SK-N-SH (cell line): Measurements from ENCODE around the gene CEP170. TPM values are rescaled to one million over a fixed set of nuclear protein-coding genes. Genes with fewer than 3 reads are reported as not detected.
A peak's percentile ranks its signal among the peaks of the same experiment; 100 is the strongest.

ENCODE experiments used
- CTCF ChIA-PET: fragments of 300-600, 350-600 bp; formaldehyde crosslinking; extraction: SDS; loops from one replicate; lab custom pipeline; 2021; lab: Yijun Ruan, JAX
- POLR2A ChIA-PET: fragments of 350-600 bp; sonication (Branson Sonifier 250); formaldehyde crosslinking; extraction: SDS; loops from one replicate; lab custom pipeline; 2020; ENCODE audit warnings: antibody characterized with exemption, inconsistent platforms; lab: Yijun Ruan, JAX
- DNase-seq: peaks from one replicate; pipeline ENCODE4 v3.0.0; 2012
- H2AFZ ChIP-seq: fragments of 200-600 bp; sonication (generic); 2 replicates; pipeline ENCODE4 v1.8.1; 2016; ENCODE audit warnings: antibody characterized with exemption, mild to moderate bottlenecking, low read depth
- H3F3A ChIP-seq: fragments of 200-600 bp; sonication (generic); replicated peaks from 2 replicates; pipeline ENCODE3; 2016; ENCODE audit warnings: antibody characterized with exemption, mild to moderate bottlenecking; ENCODE audit not compliant: insufficient read depth
- H3K27ac ChIP-seq, 2 experiments: fragments of 200-500 bp in 1 of 2; fragments of 200-600 bp in 1 of 2; sonication (Bioruptor generic) in 1 of 2; sonication (generic), shearing (Covaris generic) in 1 of 2; 2 replicates each; pipeline versions ENCODE4 v1.5.1 to v1.6.1; 2014 to 2016; ENCODE audit warnings: low read depth in 2 of 2, inconsistent platforms in 1 of 2, low read length in 1 of 2, mild to moderate bottlenecking in 1 of 2, mixed read lengths in 1 of 2
- H3K27me3 ChIP-seq: fragments of 200-600 bp; sonication (generic), shearing (Covaris generic); 2 replicates; pipeline ENCODE4 v1.6.1; 2016; ENCODE audit warnings: mixed run types; ENCODE audit not compliant: insufficient read depth
- H3K36me3 ChIP-seq, 2 experiments: fragments of 200-500 bp in 1 of 2; fragments of 200-600 bp in 1 of 2; sonication (Bioruptor generic) in 1 of 2; sonication (generic) in 1 of 2; replicated peaks in 1 of 2; 2 replicates each; pipeline versions ENCODE3 to v1.5.1; 2014 to 2016; ENCODE audit warnings: low read length in 1 of 2, mild to moderate bottlenecking in 1 of 2; ENCODE audit not compliant: insufficient read depth in 2 of 2, control insufficient read depth in 1 of 2
- H3K4me1 ChIP-seq, 2 experiments: fragments of 200-500 bp in 1 of 2; fragments of 200-600 bp in 1 of 2; sonication (Bioruptor generic) in 1 of 2; sonication (generic), shearing (Covaris generic) in 1 of 2; 2 replicates each; pipeline versions ENCODE4 v1.5.1 to v1.6.1; 2014 to 2016; ENCODE audit warnings: low read depth in 1 of 2, low read length in 1 of 2, mixed run types in 1 of 2; ENCODE audit not compliant: insufficient read depth in 2 of 2, control insufficient read depth in 1 of 2
- H3K4me2 ChIP-seq: fragments of 200-600 bp; sonication (generic), shearing (Covaris generic); 2 replicates; pipeline ENCODE4 v1.6.1; 2017; ENCODE audit warnings: mixed run types
- H3K4me3 ChIP-seq, 2 experiments: fragments of 200-500 bp in 1 of 2; fragments of 200-600 bp in 1 of 2; sonication (Bioruptor generic) in 1 of 2; sonication (generic), shearing (Covaris generic) in 1 of 2; 2 replicates each; pipeline versions ENCODE4 v1.5.1 to v1.8.1; 2014 to 2016; ENCODE audit warnings: low read depth in 2 of 2, inconsistent platforms in 1 of 2, low read length in 1 of 2, mild to moderate bottlenecking in 1 of 2, mixed read lengths in 1 of 2, moderate library complexity in 1 of 2
- H3K79me2 ChIP-seq: fragments of 200-600 bp; sonication (generic); 2 replicates; pipeline ENCODE4 v1.8.1; 2017; ENCODE audit warnings: mild to moderate bottlenecking; ENCODE audit not compliant: insufficient read depth
- H3K9ac ChIP-seq: fragments of 200-600 bp; sonication (generic); 2 replicates; pipeline ENCODE4 v1.6.1; 2017; ENCODE audit warnings: mixed run types
- H3K9me2 ChIP-seq: fragments of 200-600 bp; sonication (generic); 2 replicates; pipeline ENCODE4 v1.6.1; 2017; ENCODE audit warnings: mixed run types
- H3K9me3 ChIP-seq: fragments of 200-600 bp; sonication (generic); 2 replicates; pipeline ENCODE4 v1.6.1; 2017; ENCODE audit warnings: mixed run types, mild to moderate bottlenecking, moderate library complexity
- H4K20me1 ChIP-seq: fragments of 200-600 bp; sonication (generic); 2 replicates; pipeline ENCODE4 v1.6.1; 2017; ENCODE audit warnings: mild to moderate bottlenecking, mixed run types; ENCODE audit not compliant: insufficient read depth
- CHD2 ChIP-seq: fragments of 150-350 bp; IDR thresholded peaks from 2 replicates; pipeline ENCODE4 v1.6.1; 2018; ENCODE audit warnings: low read length; ENCODE audit not compliant: partially characterized antibody
- EP300 ChIP-seq, 2 experiments: IDR thresholded peaks; 2 replicates each; pipeline versions ENCODE4 v1.4.0 to v1.6.1; 2012; ENCODE audit warnings: borderline replicate concordance in 1 of 2, low read depth in 1 of 2, low read length in 1 of 2
- EZH2phosphoT487 ChIP-seq: fragments of 200-600 bp; sonication (generic); IDR thresholded peaks from 2 replicates; pipeline ENCODE4 v1.6.1; 2017; ENCODE audit warnings: low read depth, mixed run types, mild to moderate bottlenecking, antibody characterized with exemption, moderate library complexity, borderline replicate concordance
- FOSL2 ChIP-seq: IDR thresholded peaks from 2 replicates; pipeline ENCODE4 v1.4.0; 2012; ENCODE audit warnings: low read depth, mild to moderate bottlenecking, moderate library complexity, borderline replicate concordance
- GABPA ChIP-seq: IDR thresholded peaks from 2 replicates; pipeline ENCODE4 v1.4.0; 2012; ENCODE audit warnings: low read depth, mild to moderate bottlenecking
- JUND ChIP-seq: IDR thresholded peaks from 2 replicates; pipeline ENCODE4 v1.4.0; 2012
- MEF2A ChIP-seq: IDR thresholded peaks from 2 replicates; pipeline ENCODE4 v1.4.0; 2012; ENCODE audit warnings: low read depth, borderline replicate concordance
- POLR2AphosphoS5 ChIP-seq: IDR thresholded peaks from 2 replicates; pipeline ENCODE4 v1.6.1; 2012; ENCODE audit warnings: low read depth, low read length
- RCOR1 ChIP-seq: fragments of 150-350 bp; IDR thresholded peaks from 2 replicates; pipeline ENCODE4 v1.6.1; 2017; ENCODE audit warnings: antibody characterized with exemption, low read length
- RXRA ChIP-seq: IDR thresholded peaks from 2 replicates; pipeline ENCODE4 v1.4.0; 2012; ENCODE audit warnings: low read depth, mild to moderate bottlenecking, borderline replicate concordance
- SMC3 ChIP-seq: IDR thresholded peaks from 2 replicates; pipeline ENCODE4 v1.6.1; 2012; ENCODE audit warnings: low read depth, low read length, improper control_type of control experiment
- TCF12 ChIP-seq: IDR thresholded peaks from 2 replicates; pipeline ENCODE4 v1.4.0; 2012
- WGBS: methylation state at CpG from one replicate; pipeline ENCODE4 v1.1.6; 2017; ENCODE audit warnings: low lambda C conversion rate; 5-methylcytosine and 5-hydroxymethylcytosine counted together
- polyA plus RNA-seq, 3 experiments: library from polyadenylated mRNA; depleted of rRNA; stranded (reverse); fragments of >200 nt; gene quantifications; 2 replicates each; pipeline ENCODE4 v1.2.3, GENCODE V29; 2012
- TF ChIP-seq, protein P1 (sequence below): IDR thresholded peaks from 2 replicates; pipeline ENCODE4; 2012
- TF ChIP-seq, protein P2 (sequence below): IDR thresholded peaks from 2 replicates; pipeline ENCODE4 v1.4.0; 2012; ENCODE audit warnings: low read depth, borderline replicate concordance
- TF ChIP-seq, protein P3 (sequence below): fragments of 150-350 bp; IDR thresholded peaks from 2 replicates; pipeline ENCODE4 v1.6.1; 2017; ENCODE audit warnings: antibody characterized with exemption, low read length, low read depth, borderline replicate concordance

Gene CEP170
- polyA plus RNA-seq, 1 of the 3 experiments (the other 2 are of a cell fraction) = 67.2 TPM

DNA sequence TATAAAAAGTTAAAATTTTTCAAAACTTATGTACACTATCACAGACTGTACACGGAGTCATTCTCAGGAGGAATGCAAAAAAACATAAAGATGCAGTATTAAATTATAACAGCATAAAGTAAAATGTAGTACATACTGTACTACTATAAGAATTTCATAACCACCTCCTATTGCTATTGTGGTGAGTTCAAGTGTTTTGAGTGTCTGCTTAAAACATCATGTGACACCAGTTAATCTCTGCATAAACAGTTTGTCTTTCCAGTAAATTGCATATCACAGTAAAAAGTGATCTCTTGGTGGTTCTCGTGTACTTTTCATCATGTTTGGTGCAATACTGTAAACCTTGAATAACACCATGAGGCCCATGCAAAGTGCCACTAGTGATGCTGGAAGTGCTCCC, 46.0 kb upstream of the CEP170 start:
- Histone ChIP-seq H3K4me2 (no peak overlapping the region), H3K4me3 (no peak overlapping the region), H3K79me2 (peaks cover 12% of the 10 kb centered on the region; the same call in 1 of the 2 replicates), H3K9me2 (no peaks in the 10 kb centered on the region), H3K27ac (no peak overlapping the region), H3K4me1 (no peaks in the 10 kb centered on the region), H3F3A (peaks cover under 1% of the 10 kb centered on the region), H2AFZ (no peak overlapping the region), H3K9me3 (no peaks in the 10 kb centered on the region), H3K27me3 (no peaks in the 10 kb centered on the region), H4K20me1 (no peaks in the 10 kb centered on the region), H3K36me3 (peaks cover 18 to 53% of the 10 kb centered on the region in 2 experiments), H3K9ac (no peak overlapping the region)
- ChIA-PET POLR2A (no interaction called here), CTCF (no interaction called here)
- DNase-seq = no peak
- 98% methylated on average over 2 of the region's 2 CpGs for WGBS
- TF ChIP-seq EZH2phosphoT487 = no peak
- TF ChIP-seq SMC3 = no peak
- no peak for TF ChIP-seq RCOR1
- TF ChIP-seq TCF12 = no peak
- TF ChIP-seq CHD2 = no peak

DNA sequence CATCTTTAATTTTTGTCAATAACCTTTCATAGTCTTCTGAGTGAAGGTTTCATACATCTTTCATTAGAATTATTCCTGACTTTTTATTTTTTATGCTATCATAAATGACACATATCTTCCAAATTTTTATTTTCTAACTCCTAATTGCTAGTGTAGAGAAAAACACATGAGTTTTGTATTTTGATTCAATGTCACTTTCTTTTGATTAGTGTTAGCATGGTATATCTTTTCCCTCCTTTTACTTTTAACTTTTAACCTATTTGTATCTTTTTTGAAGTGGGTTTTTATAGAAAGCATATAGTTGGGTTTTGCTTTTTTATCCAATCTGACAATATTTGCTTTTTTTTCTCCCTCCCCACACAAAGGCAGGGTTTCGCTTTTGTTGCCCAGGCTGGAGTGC, 44.0 kb upstream of the CEP170 start:
- no peak for DNase-seq
- POLR2A ChIA-PET = no interaction called here

DNA sequence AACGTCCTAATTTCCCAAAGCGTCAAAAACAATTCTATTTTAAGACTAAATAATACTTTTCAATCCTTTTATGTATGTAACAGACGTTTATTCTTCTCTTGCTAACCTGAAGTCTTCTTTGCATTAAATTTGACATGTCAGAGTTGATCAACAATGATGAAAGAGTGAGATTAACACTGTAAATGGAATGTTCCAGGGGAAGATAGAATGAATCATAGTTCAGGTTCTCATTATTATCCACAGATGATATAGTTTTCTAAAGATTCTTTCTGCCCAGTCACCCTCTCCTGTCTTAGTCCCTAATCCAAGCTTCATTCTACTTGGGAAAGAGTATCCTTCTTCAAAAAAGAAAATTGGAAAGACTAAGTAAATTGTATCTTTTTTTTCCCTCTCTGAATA, 39.6 kb upstream of the CEP170 start:
- H3K9me3 ChIP-seq = 0 out of 2 replicates have a peak, but pooled peaks cover 6% of the 10 kb centered on the region
- H3K36me3 ChIP-seq = peaks cover 22 to 55% of the 10 kb centered on the region in 2 experiments
- H3K4me2 ChIP-seq = no peak overlapping the region
- no peaks in the 10 kb centered on the region for H3K27me3 ChIP-seq
- H3K27ac ChIP-seq = peak overlapping the region; percentile 62 to 82; a peak in 3 of 4 replicates
- H3K9ac ChIP-seq = peak overlapping the region; percentile 17; the same call in 1 of the 2 replicates
- H3K79me2 ChIP-seq = peaks cover 47% of the 10 kb centered on the region
- H4K20me1 ChIP-seq = no peaks in the 10 kb centered on the region
- H3K4me3 ChIP-seq = no peak overlapping the region
- 16% methylated on average over 3 of the region's 3 CpGs for WGBS
- DNase-seq = peak; percentile 11
- ChIA-PET POLR2A (no interaction called here), CTCF (no interaction called here)
- H3K9me2 ChIP-seq = no peaks in the 10 kb centered on the region
- peaks cover 21% of the 10 kb centered on the region for H3F3A ChIP-seq
- no peak overlapping the region for H2AFZ ChIP-seq
- peaks cover 4 to 5% of the 10 kb centered on the region in 2 experiments; a peak in 2 of 4 replicates for H3K4me1 ChIP-seq
- TF ChIP-seq GABPA (no peak), RXRA (no peak), MEF2A (0 out of 2 replicates have a peak, but pooled peaks have one; percentile 36), EP300 (IDR thresholded peaks at IDR 0.05; ENCODE audit: borderline replicate concordance in 1 of 2, low read depth in 1 of 2, low read length in 1 of 2) (peak in 1 of 2 experiments; percentile 62; a peak in 1 of 4 replicates), JUND (peak; percentile 82), TCF12 (peak; percentile 87), FOSL2 (peak; percentile 77; the same call in 1 of the 2 replicates), POLR2AphosphoS5 (peak; percentile 43; the same call in 1 of the 2 replicates)
- TF ChIP-seq, protein P1, sequence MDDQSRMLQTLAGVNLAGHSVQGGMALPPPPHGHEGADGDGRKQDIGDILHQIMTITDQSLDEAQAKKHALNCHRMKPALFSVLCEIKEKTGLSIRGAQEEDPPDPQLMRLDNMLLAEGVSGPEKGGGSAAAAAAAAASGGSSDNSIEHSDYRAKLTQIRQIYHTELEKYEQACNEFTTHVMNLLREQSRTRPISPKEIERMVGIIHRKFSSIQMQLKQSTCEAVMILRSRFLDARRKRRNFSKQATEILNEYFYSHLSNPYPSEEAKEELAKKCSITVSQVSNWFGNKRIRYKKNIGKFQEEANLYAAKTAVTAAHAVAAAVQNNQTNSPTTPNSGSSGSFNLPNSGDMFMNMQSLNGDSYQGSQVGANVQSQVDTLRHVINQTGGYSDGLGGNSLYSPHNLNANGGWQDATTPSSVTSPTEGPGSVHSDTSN = peak; percentile 91
- TF ChIP-seq, protein P2, sequence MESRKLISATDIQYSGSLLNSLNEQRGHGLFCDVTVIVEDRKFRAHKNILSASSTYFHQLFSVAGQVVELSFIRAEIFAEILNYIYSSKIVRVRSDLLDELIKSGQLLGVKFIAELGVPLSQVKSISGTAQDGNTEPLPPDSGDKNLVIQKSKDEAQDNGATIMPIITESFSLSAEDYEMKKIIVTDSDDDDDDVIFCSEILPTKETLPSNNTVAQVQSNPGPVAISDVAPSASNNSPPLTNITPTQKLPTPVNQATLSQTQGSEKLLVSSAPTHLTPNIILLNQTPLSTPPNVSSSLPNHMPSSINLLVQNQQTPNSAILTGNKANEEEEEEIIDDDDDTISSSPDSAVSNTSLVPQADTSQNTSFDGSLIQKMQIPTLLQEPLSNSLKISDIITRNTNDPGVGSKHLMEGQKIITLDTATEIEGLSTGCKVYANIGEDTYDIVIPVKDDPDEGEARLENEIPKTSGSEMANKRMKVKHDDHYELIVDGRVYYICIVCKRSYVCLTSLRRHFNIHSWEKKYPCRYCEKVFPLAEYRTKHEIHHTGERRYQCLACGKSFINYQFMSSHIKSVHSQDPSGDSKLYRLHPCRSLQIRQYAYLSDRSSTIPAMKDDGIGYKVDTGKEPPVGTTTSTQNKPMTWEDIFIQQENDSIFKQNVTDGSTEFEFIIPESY = no peak

More for the DNA sequence above, 44.0 kb upstream of the CEP170 start:
- H3K36me3 ChIP-seq = peaks cover 18 to 49% of the 10 kb centered on the region in 2 experiments
- H3K9me2 ChIP-seq = no peaks in the 10 kb centered on the region
- 100% methylated on average over 1 of the region's 1 CpG for WGBS
- no peaks in the 10 kb centered on the region for H3K4me1 ChIP-seq
- H3F3A ChIP-seq = peaks cover 18% of the 10 kb centered on the region
- H3K9ac ChIP-seq = no peak overlapping the region
- CTCF ChIA-PET = no interaction called here
- no peak overlapping the region for H3K4me3 ChIP-seq
- no peak overlapping the region for H2AFZ ChIP-seq
- H4K20me1 ChIP-seq = no peaks in the 10 kb centered on the region
- H3K27ac ChIP-seq = no peak overlapping the region
- TF ChIP-seq, protein P3, sequence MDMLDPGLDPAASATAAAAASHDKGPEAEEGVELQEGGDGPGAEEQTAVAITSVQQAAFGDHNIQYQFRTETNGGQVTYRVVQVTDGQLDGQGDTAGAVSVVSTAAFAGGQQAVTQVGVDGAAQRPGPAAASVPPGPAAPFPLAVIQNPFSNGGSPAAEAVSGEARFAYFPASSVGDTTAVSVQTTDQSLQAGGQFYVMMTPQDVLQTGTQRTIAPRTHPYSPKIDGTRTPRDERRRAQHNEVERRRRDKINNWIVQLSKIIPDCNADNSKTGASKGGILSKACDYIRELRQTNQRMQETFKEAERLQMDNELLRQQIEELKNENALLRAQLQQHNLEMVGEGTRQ = no peak
- no peaks in the 10 kb centered on the region for H3K27me3 ChIP-seq
- no peaks in the 10 kb centered on the region for H3K9me3 ChIP-seq
- peaks cover 17% of the 10 kb centered on the region; the same call in 1 of the 2 replicates for H3K79me2 ChIP-seq
- no peak overlapping the region for H3K4me2 ChIP-seq
